Ovary (tissue), 3 donors: ENCODE data around the gene BMP3.

Source experiments
- CTCF ChIP-seq, 3 donors: fragments of 450-650 bp in 2 of 3; fragments of 200-600 bp in 1 of 3; IDR thresholded peaks; one replicate each; pipeline versions ENCODE4 v1.5.1 to v1.8.0; 2016 to 2022; ENCODE audit warnings: antibody characterized with exemption in 3 of 3, mild to moderate bottlenecking in 1 of 3
- EP300 ChIP-seq: sonication (generic); formaldehyde crosslinking; IDR thresholded peaks from one replicate; pipeline ENCODE4 v1.6.1; 2017; ENCODE audit warnings: antibody characterized with exemption
- POLR2A ChIP-seq: fragments of 450-650 bp; IDR thresholded peaks from one replicate; pipeline ENCODE4 v1.6.1; 2017; ENCODE audit warnings: antibody characterized with exemption, mild to moderate bottlenecking, moderate library complexity
- donor health status: DM: no; HTN: no; CAD: no.

- TF ChIP-seq CTCF (IDR thresholded peaks at IDR 0.05) (no peak), POLR2A (no peak), EP300 (no peak)
Observed at GRCh38 chr4:81021142-81021944, 9.2 kb upstream of the BMP3 start.
